GM23248 (cell line): ENCODE results near the gene PDCD5.

Experiments used
- EZH2 ChIP-seq: fragments of 200-600 bp; sonication (generic); IDR thresholded peaks from 2 replicates; pipeline ENCODE4 v1.6.1; 2018; ENCODE audit warnings: antibody characterized with exemption, mild to moderate bottlenecking; ENCODE audit not compliant: insufficient read depth, poor library complexity, severe bottlenecking
- EZH2phosphoT487 ChIP-seq: fragments of 200-600 bp; sonication (generic); IDR thresholded peaks from 2 replicates; pipeline ENCODE4 v1.6.1; 2018; ENCODE audit warnings: antibody characterized with exemption, moderate library complexity, mild to moderate bottlenecking, low read depth; ENCODE audit not compliant: insufficient read depth

GRCh38 chr19:32594021-32594420 is 13.0 kb downstream of the PDCD5 start:
- no peak for TF ChIP-seq EZH2
- no peak for TF ChIP-seq EZH2phosphoT487
